SIG-M5 treated with dmso at 0.1 percent for 504 hours (cell line): Measurements from ENCODE around the gene SCYL3.
"Not testable (repeated sequence)": the region's sequence is repeated elsewhere in the genome, so short reads cannot be mapped to it uniquely, and the experiment has no call there.

Experiments used
- DNase-seq: peaks from one replicate; lab custom pipeline; 2025; ENCODE audit not compliant: unreplicated experiment; lab: John Stamatoyannopoulos, UW

SCYL3 gene

GRCh38 chr1:169873582-169874199, 20.0 kb downstream of the SCYL3 start:
- no peak for DNase-seq

DNA sequence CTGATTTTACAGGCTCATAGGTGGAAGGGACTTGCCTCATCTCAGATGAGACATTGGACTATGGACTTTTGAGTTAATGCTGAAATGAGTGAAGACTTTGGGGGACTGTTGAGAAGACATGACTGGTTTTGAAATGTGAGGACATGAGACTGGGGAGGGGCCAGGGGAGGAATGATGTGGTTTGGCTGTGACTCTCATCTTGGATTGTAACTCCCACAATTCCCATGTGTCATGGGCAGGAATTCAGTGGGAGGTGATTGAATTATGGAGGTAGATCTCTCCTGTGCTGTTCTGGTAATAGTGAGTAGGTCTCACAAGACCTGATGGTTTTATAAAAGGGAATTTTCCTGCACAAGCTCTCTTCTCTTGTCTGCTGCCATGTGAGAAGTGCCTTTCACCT, 20.8 kb downstream of the SCYL3 start:
- DNase-seq = no peak

- not testable (repeated sequence) for DNase-seq
These were observed 21.7 kb downstream of the SCYL3 start for GRCh38 chr1:169871988-169872387.

DNA sequence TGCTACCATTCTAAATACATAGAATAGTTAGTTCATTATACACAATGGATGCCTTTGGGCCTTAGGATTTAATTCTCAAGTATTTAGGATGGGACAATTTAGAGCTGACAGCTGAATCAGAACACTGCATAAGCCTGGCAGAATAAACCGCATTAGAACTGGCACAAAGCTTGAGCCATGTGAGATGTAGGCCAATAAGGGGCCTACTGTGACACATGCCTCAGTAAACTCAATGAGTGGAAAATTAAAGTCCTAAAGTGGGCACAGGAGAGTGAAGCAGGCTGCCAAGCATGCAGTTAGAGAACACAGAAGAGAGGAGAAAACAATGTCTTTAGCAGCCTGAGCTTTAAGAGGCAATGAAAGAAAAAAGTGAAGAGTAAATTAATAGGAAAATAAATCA, 24.3 kb downstream of the SCYL3 start:
- DNase-seq = no peak

- peak; percentile 13 for DNase-seq
These were observed 24.7 kb downstream of the SCYL3 start for GRCh38 chr1:169868978-169869377.

DNA sequence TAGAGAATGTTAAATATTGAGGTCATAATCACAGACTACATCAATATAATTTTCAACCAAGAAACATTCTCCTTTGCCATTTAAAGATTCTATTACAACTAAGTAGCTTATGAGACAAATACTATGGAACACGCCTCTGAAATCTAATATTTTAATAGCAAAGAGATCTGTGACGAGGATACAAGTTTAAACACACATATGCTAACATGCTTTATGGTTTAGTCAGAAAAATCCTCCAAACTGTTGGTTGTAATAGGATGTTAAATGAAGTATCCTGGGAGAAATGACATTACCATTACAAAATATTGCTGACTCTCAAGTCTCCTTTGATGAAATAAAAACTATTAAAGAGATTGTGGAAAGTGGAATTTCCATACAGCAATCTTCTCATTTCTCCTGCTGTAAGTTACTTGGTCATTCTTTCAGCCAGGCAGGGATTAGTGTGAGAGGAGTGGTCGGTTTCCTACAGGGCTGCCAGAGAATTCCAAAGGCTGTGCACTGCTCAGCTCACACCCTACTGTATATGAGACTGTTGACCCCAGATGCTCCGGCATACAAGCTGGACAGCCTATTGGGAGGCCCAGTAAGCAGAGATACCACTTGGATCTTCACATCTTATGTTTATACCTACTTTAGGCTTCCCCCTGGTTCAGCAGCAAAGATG, 26.6 kb downstream of the SCYL3 start:
- DNase-seq = no peak

- no peak for DNase-seq
These were observed 27.1 kb downstream of the SCYL3 start for GRCh38 chr1:169866577-169866976.

DNA sequence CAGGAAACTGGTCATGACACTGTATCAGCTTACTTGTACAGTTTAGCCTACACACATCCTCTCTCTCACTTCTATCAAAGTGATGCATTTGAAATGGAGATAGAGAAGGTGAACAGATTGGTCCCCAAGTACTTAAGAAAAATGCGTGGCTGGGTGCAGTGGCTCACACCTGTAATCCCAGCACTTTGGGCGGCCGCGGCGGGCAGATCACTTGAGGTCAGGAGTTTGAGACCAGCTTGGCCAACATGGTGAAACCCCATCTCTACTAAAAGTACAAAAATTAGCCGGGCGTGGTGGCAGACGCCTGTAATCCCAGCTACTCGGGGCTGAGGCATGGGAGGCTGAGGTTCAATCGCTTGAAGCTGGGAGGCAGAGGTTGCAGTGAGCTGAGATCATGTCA, 29.2 kb downstream of the SCYL3 start:
- DNase-seq = not testable (repeated sequence)

DNA sequence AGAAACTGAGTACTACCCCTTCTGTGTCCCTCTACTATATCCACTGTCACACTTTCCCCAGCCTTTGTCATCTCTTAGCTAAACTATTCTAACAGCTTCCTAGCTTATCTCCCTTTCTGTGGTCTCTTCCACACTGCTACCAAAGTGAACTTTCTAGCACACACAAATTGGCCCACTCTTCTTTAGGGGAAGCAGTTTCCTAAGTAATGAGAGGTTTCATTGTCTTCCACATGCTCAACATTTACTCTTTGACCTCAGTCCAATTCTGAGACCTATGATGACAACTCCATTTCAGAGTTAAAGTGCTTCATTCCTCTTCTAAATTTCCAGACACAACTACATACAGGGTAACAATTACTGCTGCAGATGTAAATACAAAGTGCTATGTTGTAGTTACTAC, 32.9 kb downstream of the SCYL3 start:
- DNase-seq = no peak

DNA sequence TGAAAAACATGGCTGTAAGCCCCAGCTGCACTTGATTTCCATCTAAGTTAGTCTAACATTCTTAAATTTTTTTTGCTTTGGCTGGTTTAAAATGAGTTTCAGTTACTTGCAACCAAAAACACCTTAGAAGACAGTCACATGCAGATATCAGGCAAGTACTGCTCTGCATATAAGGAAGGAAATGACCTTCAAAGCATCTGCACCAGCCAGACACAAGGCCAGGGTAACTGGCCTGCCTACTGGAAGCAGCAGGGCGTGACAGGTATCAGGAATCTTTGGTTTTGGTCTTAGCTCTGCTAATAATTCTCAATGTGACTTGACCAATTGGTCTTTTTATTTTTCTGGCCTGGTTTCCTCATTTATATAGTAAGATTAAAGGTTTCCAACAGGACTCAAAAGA, 33.5 kb downstream of the SCYL3 start:
- no peak for DNase-seq

- no peak for DNase-seq
These were observed 34.7 kb downstream of the SCYL3 start for GRCh38 chr1:169859001-169859400.

- DNase-seq = no peak
These were observed 35.2 kb downstream of the SCYL3 start for GRCh38 chr1:169858467-169858866.

- DNase-seq = no peak
These were observed 40.4 kb downstream of the SCYL3 start for GRCh38 chr1:169853341-169853740.

- DNase-seq = no peak
These were observed 44.2 kb downstream of the SCYL3 start for GRCh38 chr1:169849346-169850022.

- DNase-seq = no peak
These were observed 45.2 kb downstream of the SCYL3 start for GRCh38 chr1:169848456-169848855.

DNA sequence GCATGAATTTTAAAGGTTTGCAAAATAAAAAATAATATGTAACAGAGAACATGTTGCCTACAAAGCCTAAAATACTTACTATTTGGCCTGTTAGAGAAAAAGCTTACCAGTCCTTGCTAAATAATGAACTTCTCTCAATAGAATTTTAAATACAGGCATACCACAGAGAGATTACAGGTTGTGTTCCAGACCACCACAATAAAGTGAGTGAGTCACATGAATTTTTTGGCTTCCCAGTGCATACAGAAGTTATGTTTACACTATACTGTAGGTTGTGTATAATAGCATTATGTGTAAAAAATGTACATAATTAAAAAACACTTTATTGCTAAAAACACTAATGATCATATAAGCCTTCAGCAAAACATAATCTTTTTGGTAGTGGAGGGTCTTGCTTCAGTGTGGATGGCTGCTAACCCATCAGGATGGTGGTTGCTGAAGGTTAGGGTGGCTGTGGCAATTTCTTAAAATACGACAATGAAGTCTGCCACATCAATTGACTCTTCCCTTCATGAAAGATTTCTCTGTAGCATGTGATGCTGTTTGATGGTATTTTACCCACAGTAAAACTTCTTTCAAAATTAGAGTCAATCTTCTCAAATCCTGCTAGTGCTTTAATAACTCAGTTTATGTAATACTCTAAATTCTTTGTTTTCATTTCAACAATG, 48.6 kb downstream of the SCYL3 start:
- no peak for DNase-seq

DNA sequence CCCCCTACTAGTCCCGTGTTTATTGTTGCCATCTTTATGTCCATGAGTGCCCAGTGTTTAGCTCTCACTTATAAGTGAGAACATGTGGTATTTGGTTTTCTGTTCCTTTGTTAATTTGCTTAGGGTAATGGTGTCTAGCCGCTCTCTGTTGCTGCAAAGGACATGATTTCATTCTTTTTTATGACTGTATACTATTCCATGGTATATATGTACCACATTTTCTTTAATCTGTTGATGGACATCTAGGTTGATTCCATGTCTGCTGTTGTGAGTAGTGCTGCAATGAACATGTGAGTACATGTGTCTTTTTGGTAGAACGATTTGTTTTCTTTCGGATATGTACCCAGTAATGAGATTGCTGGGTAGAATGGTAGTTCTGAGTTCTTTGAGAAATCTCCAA, 54.8 kb downstream of the SCYL3 start:
- DNase-seq = no peak

- no peak for DNase-seq
These were observed 57.5 kb downstream of the SCYL3 start for GRCh38 chr1:169836198-169836597.

GRCh38 chr1:169835647-169836046, 58.0 kb downstream of the SCYL3 start:
- no peak for DNase-seq

DNA sequence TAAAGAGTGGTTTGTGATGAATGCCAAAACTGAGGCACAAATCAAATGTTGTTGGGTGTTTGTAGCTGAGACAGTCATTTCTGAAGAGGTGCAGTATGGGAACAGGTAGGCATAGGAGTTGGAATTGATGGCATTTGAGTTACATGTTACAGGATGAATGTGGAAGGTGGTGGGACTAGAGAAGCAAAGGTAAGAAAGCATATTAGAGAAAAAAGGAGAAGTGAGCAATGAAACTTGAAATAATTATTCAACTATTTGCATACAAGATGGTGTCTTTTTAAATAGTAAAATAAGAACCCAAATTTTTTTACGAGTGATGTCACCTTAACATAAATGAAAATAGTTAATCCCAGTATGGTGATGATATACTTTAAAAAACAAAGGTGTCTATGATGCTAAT, 58.8 kb downstream of the SCYL3 start:
- no peak for DNase-seq

DNA sequence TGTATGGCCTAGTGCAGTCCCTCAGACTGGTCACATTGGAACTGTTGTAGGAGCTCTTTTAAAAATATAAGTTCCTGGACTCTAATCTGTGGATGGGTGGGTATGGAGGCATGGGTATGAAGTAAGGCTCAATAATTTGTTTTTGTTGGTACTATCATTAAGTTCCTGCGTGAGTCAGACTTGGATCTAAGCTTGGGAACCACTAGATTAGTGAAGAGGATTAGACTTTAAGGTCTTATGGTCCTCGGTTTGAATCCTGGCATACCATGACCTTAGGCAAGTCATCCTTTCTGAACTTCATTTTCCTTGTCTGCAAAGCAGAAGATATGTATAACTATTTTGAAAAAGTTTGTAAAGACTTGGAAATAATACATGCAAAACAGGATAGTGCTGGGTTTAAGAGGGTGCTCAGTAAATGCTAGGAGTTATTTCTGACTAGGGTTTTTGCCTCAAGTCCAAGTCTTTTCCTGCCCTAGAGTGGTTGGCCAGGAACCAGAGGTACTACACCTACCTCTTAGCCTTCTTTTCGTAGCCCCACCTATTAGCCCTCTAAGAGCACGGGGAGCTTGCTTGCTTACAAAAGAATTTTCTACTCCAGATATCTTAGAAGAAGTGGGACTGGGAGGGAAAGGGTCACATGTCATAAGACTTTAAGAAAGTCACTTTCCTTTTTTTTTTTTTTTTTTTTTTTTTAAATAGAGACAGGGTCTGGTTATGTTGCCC, 60.4 kb downstream of the SCYL3 start:
- no peak for DNase-seq
